Smooth muscle cell (in vitro differentiated cells): ENCODE measurements around the gene PDE2A. TPM values are rescaled to one million over a fixed set of nuclear protein-coding genes. Genes with fewer than 3 reads are reported as not detected.

ENCODE experiments used
- DNase-seq: peaks from one replicate; lab custom pipeline; 2025; ENCODE audit not compliant: unreplicated experiment; lab: John Stamatoyannopoulos, UW
- H2AFZ ChIP-seq: fragments of 200-600 bp; sonication (generic); 2 replicates; pipeline ENCODE4 v1.6.0; 2016; ENCODE audit warnings: antibody characterized with exemption, low read depth, mild to moderate bottlenecking
- H3F3A ChIP-seq: fragments of 200-600 bp; sonication (generic); 2 replicates; pipeline ENCODE4 v1.6.0; 2017; ENCODE audit warnings: antibody characterized with exemption, low read depth
- H3K27ac ChIP-seq: fragments of 200-600 bp; sonication (generic); 2 replicates; pipeline ENCODE4 v1.5.1; 2016; ENCODE audit warnings: low read depth, mild to moderate bottlenecking
- H3K27me3 ChIP-seq: fragments of 200-600 bp; sonication (generic); 2 replicates; pipeline ENCODE4 v1.6.1; 2016; ENCODE audit warnings: low read depth, mild to moderate bottlenecking
- H3K36me3 ChIP-seq: fragments of 200-600 bp; sonication (generic); 2 replicates; pipeline ENCODE4 v1.5.1; 2016; ENCODE audit warnings: low read depth
- H3K4me1 ChIP-seq: fragments of 200-600 bp; sonication (generic); 2 replicates; pipeline ENCODE4 v1.5.1; 2016; ENCODE audit warnings: low read depth
- H3K4me2 ChIP-seq: fragments of 200-600 bp; sonication (generic); 2 replicates; pipeline ENCODE4 v1.6.0; 2016; ENCODE audit warnings: mild to moderate bottlenecking
- H3K4me3 ChIP-seq: fragments of 200-600 bp; sonication (generic); 2 replicates; pipeline ENCODE4 v1.5.1; 2016; ENCODE audit warnings: mild to moderate bottlenecking
- H3K79me2 ChIP-seq: fragments of 200-600 bp; sonication (generic); 2 replicates; pipeline ENCODE4 v1.6.0; 2016; ENCODE audit warnings: low read depth, mild to moderate bottlenecking
- H3K9ac ChIP-seq: fragments of 200-600 bp; sonication (generic); 2 replicates; pipeline ENCODE4 v1.6.0; 2016; ENCODE audit warnings: low read depth
- H3K9me3 ChIP-seq: fragments of 200-600 bp; sonication (generic); replicated peaks from 2 replicates; pipeline ENCODE4 v1.5.1; 2016; ENCODE audit warnings: low read depth
- H4K20me1 ChIP-seq: fragments of 200-600 bp; sonication (generic); 2 replicates; pipeline ENCODE4 v1.6.0; 2016; ENCODE audit warnings: low read depth
- CTCF ChIP-seq: fragments of 200-600 bp; sonication (generic); IDR thresholded peaks from 2 replicates; pipeline ENCODE4 v1.5.1; 2017; ENCODE audit warnings: borderline replicate concordance, mild to moderate bottlenecking, antibody characterized with exemption; ENCODE audit not compliant: insufficient read depth, poor library complexity, severe bottlenecking
- WGBS: methylation state at CpG from one replicate; pipeline ENCODE4 v1.1.7; 2016; ENCODE audit warnings: low lambda C conversion rate; 5-methylcytosine and 5-hydroxymethylcytosine counted together
- polyA plus RNA-seq: library from polyadenylated mRNA; unstranded; fragments of >200 nt; fragmentation: Nextera tagmentation; extraction: Ambion mirVana; gene quantifications from 2 replicates; pipeline ENCODE4 v1.2.1, GENCODE V29; 2016
- total RNA-seq: library from RNA; depleted of rRNA; stranded (reverse); fragments of >200 nt; gene quantifications from 2 replicates; pipeline ENCODE4 v1.2.3, GENCODE V29; 2014

The PDE2A gene
- total and polyA plus RNA-seq, 2 experiments from 2014 or later: 1.0 TPM; not detected in 1

- H2AFZ ChIP-seq: no peak overlapping the region
- WGBS: 87% methylated on average over 7 of the region's 7 CpGs
These were observed 87.7 kb downstream of the PDE2A start for GRCh38 chr11:72586321-72587090.

GRCh38 chr11:72585762-72586311 is 88.4 kb downstream of the PDE2A start:
- no peaks in the 10 kb centered on the region for H3K79me2 ChIP-seq
- no peaks in the 10 kb centered on the region for H3K9me3 ChIP-seq
- TF ChIP-seq CTCF: peak; percentile 89
- H3K4me2 ChIP-seq: no peak overlapping the region
- no peak overlapping the region for H3K4me3 ChIP-seq
- DNase-seq: peak; percentile 17
- H3K36me3 ChIP-seq: no peaks in the 10 kb centered on the region
- peaks cover 79% of the 10 kb centered on the region for H3K27me3 ChIP-seq
- no peaks in the 10 kb centered on the region for H4K20me1 ChIP-seq
- H3F3A ChIP-seq: no peaks in the 10 kb centered on the region
- H3K9ac ChIP-seq: no peak overlapping the region
- no peaks in the 10 kb centered on the region for H3K4me1 ChIP-seq
- WGBS: 20% methylated on average over 15 of the region's 15 CpGs
- H3K27ac ChIP-seq: no peak overlapping the region
- no peak overlapping the region for H2AFZ ChIP-seq

More at GRCh38 chr11:72586321-72587090, 87.7 kb downstream of the PDE2A start:
- H3K27ac ChIP-seq: no peak overlapping the region
- no peaks in the 10 kb centered on the region for H3K4me1 ChIP-seq
- no peak for DNase-seq
- H4K20me1 ChIP-seq: no peaks in the 10 kb centered on the region
- peaks cover 85% of the 10 kb centered on the region for H3K27me3 ChIP-seq
- H3K9ac ChIP-seq: no peak overlapping the region
- no peaks in the 10 kb centered on the region for H3K9me3 ChIP-seq
- no peaks in the 10 kb centered on the region for H3K79me2 ChIP-seq
- no peaks in the 10 kb centered on the region for H3K36me3 ChIP-seq
- no peak overlapping the region for H3K4me3 ChIP-seq
- H3K4me2 ChIP-seq: no peak overlapping the region
- H3F3A ChIP-seq: no peaks in the 10 kb centered on the region
- no peak for TF ChIP-seq CTCF

- no peak for DNase-seq
- Histone ChIP-seq H3K27me3 (peaks cover 77% of the 10 kb centered on the region), H3K9ac (no peak overlapping the region)
These were observed 89.2 kb downstream of the PDE2A start for GRCh38 chr11:72584939-72585597.

More at GRCh38 chr11:72584939-72585597, 89.2 kb downstream of the PDE2A start:
- Histone ChIP-seq H3K4me2 (no peak overlapping the region), H2AFZ (no peak overlapping the region), H4K20me1 (no peaks in the 10 kb centered on the region), H3F3A (no peaks in the 10 kb centered on the region), H3K79me2 (no peaks in the 10 kb centered on the region), H3K9me3 (no peaks in the 10 kb centered on the region), H3K36me3 (no peaks in the 10 kb centered on the region), H3K27ac (no peak overlapping the region), H3K4me1 (no peaks in the 10 kb centered on the region), H3K4me3 (no peak overlapping the region)
- TF ChIP-seq CTCF: no peak
- 55% methylated on average over 12 of the region's 12 CpGs for WGBS
